ENCODE measurements around the gene TTLL11. TPM values are rescaled to one million over a fixed set of nuclear protein-coding genes. Genes with fewer than 3 reads are reported as not detected.
A peak's percentile ranks its signal among the peaks of the same experiment; 100 is the strongest.

Gene TTLL11
- total RNA-seq, 4 donors from 2014 or later: 20.5 to 41.3 (median 27.6) TPM

DNA sequence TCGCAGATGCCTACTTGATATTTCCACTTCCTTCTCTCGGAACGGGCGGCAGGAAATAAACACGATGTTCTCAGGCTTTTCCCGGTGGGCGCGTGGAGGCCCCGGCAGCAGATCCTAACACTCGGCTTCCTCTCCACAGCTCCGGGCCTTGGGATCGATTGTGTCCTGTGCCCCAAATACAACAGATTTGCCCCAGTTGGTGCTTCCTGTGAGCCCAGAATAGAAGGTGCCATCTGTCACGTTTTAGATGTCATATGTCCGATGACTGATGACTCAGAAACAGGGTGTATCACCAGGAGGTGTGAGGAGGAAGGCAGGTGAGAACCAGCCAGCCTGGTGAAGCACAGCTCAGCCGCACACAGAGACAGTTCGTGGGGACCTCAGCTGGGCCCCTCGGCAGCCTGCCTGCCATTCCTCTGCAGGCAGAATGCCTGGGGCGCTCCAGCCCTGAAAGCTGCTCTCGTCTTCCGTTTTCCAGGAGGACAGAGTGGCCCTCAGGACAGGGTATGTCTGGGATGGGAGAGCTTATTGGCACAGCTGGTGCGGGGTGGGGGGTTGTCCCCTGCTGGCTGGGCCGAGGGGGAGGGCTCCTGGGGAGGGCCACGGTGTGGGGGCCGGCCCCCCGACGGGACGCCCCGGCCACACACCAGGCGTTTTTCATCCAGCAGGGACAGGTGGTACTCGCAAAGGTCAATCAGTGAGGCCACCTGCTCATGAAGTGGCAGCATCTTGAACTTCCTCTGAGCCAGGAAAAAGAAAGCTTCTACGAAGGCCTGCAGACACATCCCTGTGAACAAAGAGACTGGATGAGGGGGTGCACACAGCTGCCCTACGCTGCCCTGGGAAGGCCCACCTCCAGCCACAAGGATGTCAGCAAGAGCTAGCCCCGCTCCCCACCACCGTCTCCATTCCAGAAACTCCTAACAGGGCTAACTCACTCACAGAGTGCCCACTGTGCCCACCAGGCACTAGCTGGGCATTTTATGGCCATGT is 270.7 kb downstream of the TTLL11 start:
- TF ChIP-seq POLR2A (IDR thresholded peaks at IDR 0.05; ENCODE audit: low read depth): no peak
- TF ChIP-seq POLR2AphosphoS5 (IDR thresholded peaks at IDR 0.05): no peak
- TF ChIP-seq EP300 (IDR thresholded peaks at IDR 0.05): no peak
- TF ChIP-seq, protein P1, sequence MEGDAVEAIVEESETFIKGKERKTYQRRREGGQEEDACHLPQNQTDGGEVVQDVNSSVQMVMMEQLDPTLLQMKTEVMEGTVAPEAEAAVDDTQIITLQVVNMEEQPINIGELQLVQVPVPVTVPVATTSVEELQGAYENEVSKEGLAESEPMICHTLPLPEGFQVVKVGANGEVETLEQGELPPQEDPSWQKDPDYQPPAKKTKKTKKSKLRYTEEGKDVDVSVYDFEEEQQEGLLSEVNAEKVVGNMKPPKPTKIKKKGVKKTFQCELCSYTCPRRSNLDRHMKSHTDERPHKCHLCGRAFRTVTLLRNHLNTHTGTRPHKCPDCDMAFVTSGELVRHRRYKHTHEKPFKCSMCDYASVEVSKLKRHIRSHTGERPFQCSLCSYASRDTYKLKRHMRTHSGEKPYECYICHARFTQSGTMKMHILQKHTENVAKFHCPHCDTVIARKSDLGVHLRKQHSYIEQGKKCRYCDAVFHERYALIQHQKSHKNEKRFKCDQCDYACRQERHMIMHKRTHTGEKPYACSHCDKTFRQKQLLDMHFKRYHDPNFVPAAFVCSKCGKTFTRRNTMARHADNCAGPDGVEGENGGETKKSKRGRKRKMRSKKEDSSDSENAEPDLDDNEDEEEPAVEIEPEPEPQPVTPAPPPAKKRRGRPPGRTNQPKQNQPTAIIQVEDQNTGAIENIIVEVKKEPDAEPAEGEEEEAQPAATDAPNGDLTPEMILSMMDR (IDR thresholded peaks at IDR 0.05): no peak
- intact Hi-C loops (cut with DNase I): no loop called here
- Histone ChIP-seq H3K36me3 (peaks cover 0 to 17% (median 6%) of the 10 kb centered on the region in 4 donors), H3K4me3 (no peak overlapping the region), H3K9me3 (no peaks in the 10 kb centered on the region), H3K27me3 (no peaks in the 10 kb centered on the region), H3K4me1 (peaks cover 0 to 8% (median 6%) of the 10 kb centered on the region in 4 donors), H3K27ac (replicated peaks in 1 of 4) (no peak overlapping the region)
- 88% methylated on average over 19 of the region's 34 CpGs for WGBS
- no peak for DNase-seq (ENCODE audit: extremely low spot score)

DNA sequence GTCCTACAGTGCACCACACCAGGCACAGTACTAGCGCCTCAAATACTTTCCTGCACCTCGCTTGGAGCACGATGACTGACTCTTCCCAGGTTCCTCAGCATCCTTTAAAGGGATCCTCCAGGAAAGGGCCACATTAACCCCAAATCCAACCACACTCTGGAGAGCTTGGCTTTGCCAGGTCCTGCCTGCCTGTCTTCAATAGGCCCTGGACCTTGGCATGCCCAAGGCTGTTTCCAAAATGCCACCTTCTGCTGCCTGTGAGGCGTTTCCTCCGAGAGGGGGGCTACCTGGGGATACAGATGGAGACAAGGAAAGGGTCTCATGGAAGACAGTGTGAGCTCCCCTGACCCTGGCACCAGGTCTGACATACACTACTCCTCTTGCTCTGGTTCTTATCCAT is 271.8 kb downstream of the TTLL11 start:
- whole genome bisulfite sequencing: 89% methylated on average over 3 of the region's 5 CpGs

DNA sequence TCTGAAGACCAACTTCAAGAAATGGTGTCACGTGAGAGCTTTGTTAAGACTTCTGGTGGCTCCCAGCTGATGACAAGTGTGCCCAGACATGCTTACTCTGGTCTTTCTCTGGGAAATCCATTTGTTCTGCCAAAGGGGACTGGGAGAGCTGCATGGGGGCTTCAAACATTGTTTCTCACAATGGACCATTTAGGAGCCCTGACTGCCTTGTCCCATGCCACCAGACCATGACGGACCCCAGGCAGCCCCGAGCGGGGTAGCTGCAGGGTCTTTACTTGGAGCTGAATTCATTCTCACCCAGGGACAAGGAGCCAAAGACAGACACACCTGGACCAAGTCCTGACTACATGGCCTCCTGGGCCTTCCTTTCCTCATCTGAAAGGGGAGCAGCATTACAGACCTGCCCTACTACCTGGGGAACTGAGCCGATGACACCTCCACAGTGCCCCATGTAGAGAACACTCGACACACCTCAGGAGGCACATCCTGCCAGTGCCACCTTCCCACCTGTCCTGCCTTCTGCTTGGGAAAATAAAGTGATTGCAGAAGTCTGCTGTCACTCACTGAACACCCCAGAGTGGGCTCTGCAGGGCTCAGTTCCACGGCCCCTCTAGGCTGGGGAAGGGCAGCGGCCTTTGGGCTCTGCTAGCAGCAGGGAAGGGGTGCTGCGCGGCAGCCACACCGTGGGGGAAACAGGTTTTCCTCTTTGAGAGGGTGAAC is 272.7 kb downstream of the TTLL11 start:
- intact Hi-C loops (cut with DNase I): no loop called here
- peaks cover 0 to 8% (median 6%) of the 10 kb centered on the region in 4 donors for H3K4me1 ChIP-seq
- DNase-seq (ENCODE audit: extremely low spot score): no peak
- no peak overlapping the region for H3K4me3 ChIP-seq
- 95% methylated on average over 11 of the region's 11 CpGs for WGBS
- no peak overlapping the region for H3K27ac ChIP-seq (replicated peaks in 1 of 4)
- H3K36me3 ChIP-seq: peaks cover 0 to 17% (median 6%) of the 10 kb centered on the region in 4 donors
- H3K9me3 ChIP-seq: no peaks in the 10 kb centered on the region
- H3K27me3 ChIP-seq: no peaks in the 10 kb centered on the region
- TF ChIP-seq, protein P1 (IDR thresholded peaks at IDR 0.05): no peak
- TF ChIP-seq EP300 (IDR thresholded peaks at IDR 0.05): no peak
- TF ChIP-seq POLR2AphosphoS5 (IDR thresholded peaks at IDR 0.05): no peak
- TF ChIP-seq POLR2A (IDR thresholded peaks at IDR 0.05; ENCODE audit: low read depth): no peak

More for the DNA sequence above, 271.8 kb downstream of the TTLL11 start:
- TF ChIP-seq, protein P1 (IDR thresholded peaks at IDR 0.05): no peak
- TF ChIP-seq POLR2A (IDR thresholded peaks at IDR 0.05; ENCODE audit: low read depth) (no peak), POLR2AphosphoS5 (IDR thresholded peaks at IDR 0.05) (no peak), EP300 (IDR thresholded peaks at IDR 0.05) (no peak)
- DNase-seq (ENCODE audit: extremely low spot score): no peak
- no peaks in the 10 kb centered on the region for H3K27me3 ChIP-seq
- H3K36me3 ChIP-seq: peaks cover 0 to 17% (median 6%) of the 10 kb centered on the region in 4 donors
- H3K4me1 ChIP-seq: peaks cover 0 to 8% (median 6%) of the 10 kb centered on the region in 4 donors
- H3K9me3 ChIP-seq: no peaks in the 10 kb centered on the region
- H3K4me3 ChIP-seq: no peak overlapping the region
- H3K27ac ChIP-seq (replicated peaks in 1 of 4): no peak overlapping the region
- intact Hi-C loops (cut with DNase I): no loop called here

DNA sequence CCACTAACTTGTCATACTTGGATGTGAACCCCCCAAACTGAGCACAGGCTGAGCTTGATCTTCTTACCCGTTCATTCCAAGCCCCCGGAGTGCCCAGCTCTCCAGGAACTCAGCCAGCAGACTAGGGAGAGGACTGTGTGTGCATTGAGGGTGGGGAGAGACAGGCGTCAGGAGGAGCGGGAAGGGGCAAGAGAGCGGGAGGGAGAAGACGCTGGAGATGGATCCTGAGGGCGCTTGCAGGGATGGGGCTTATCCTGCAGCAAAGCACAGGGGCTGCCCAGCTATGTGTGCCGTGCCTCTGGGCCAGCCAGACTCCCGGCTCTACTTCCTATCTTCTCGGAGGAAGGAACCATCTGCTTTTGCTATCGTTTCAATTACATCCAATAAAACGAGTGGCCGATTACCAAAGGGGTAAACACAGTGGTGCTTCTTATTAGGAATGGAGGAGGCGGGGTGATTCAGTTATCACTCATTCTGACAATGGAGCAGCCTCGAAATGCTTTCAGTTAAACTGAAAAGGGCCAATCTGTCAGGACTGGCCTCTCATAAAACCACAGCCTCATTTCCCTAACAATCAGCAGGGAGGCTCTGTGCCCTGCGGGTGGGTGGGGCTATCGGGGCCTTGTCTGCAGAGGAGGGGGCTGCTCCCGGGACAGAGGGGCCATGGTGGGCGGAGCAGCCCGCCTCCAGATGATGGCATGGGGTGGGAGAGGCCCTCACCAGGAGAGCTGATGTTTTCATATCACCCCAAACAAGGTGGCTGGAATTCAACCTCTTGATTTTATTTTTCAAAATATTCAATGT is 273.5 kb downstream of the TTLL11 start:
- H3K36me3 ChIP-seq: peaks cover 0 to 17% (median 6%) of the 10 kb centered on the region in 4 donors
- peaks cover 0 to 8% (median 6%) of the 10 kb centered on the region in 4 donors for H3K4me1 ChIP-seq
- WGBS: 42% methylated on average over 17 of the region's 20 CpGs
- DNase-seq (ENCODE audit: extremely low spot score): no peak
- H3K9me3 ChIP-seq: no peaks in the 10 kb centered on the region
- no peak overlapping the region for H3K27ac ChIP-seq (replicated peaks in 1 of 4)
- no peaks in the 10 kb centered on the region for H3K27me3 ChIP-seq
- peak overlapping the region in 2 of 4 donors; percentile 7 to 31 for H3K4me3 ChIP-seq
- intact Hi-C loops (cut with DNase I): no loop called here
- TF ChIP-seq EP300 (IDR thresholded peaks at IDR 0.05): no peak
- TF ChIP-seq, protein P1 (IDR thresholded peaks at IDR 0.05): no peak
- TF ChIP-seq POLR2A (IDR thresholded peaks at IDR 0.05; ENCODE audit: low read depth): no peak
- no peak for TF ChIP-seq POLR2AphosphoS5 (IDR thresholded peaks at IDR 0.05)

Data from esophagus muscularis mucosa (tissue), 4 donors.